EH (cell line): ENCODE measurements around the gene GGTLC1.
"Not testable (repeated sequence)": the region's sequence is repeated elsewhere in the genome, so short reads cannot be mapped to it uniquely, and the experiment has no call there.

Experiments
- DNase-seq: peaks from one replicate; pipeline ENCODE4 v3.0.0-alpha.2; 2015; ENCODE audit warnings: low read depth

GGTLC1 gene

DNA sequence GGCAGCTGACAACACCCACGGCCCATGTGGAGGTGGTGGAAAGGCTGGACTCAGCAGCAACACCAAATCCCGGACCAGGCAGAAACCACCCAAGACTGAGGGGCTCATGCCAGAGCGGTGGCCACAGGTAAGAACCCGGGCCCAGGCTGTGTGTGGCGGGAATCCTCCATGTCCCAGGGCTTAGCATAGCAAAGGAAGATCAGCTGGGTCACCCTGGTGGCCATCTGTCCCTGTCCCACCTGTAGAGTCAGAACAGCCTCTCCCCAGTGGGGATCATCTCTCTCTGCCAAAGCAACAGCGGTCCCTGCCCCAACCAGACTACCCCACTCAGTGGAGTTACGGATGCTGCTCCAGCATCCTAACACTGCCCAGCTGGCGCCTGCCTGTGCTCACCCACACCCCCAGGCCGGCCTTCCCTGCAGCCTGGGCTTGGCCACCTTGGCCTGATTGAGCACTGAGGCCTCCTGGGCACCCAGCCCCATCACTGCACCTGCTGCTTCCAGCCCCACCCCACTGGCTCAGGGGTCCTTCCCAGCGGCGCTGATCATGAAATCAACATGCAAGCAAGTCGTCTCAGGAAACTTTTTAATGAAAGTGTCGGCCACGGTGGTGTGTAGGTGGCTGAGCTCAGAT is 5.5 kb upstream of the GGTLC1 start:
- not testable (repeated sequence) for DNase-seq

GRCh38 chr20:23993440-23993839 is 4.9 kb upstream of the GGTLC1 start:
- DNase-seq: not testable (repeated sequence)

- DNase-seq: not testable (repeated sequence)
Measured at GRCh38 chr20:23990296-23990695, 1.7 kb upstream of the GGTLC1 start.

- DNase-seq: not testable (repeated sequence)
Measured at GRCh38 chr20:23988966-23989365, 387 bp upstream of the GGTLC1 start.

GRCh38 chr20:23986716-23987115 is 1.9 kb downstream of the GGTLC1 start:
- DNase-seq: not testable (repeated sequence)

DNA sequence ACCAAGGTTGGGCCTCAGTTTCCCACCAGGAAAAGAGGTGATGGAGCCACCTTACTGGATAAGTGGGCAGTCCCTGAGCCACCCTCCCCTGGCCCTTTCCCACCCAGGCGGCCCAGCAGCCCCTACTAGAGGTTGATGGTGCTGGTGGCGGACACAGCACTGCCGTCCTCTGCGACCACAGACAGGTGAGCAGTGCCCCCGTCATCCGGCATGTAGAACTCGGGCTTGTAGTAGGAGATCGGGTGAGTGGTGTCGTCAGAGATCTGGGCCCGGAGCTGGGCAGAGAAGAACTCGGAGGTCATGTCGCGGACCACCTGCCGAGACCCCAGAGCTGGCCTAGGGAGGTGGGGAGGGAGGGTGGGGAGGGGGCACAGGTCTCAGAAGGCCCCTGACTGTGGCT is 2.3 kb downstream of the GGTLC1 start:
- DNase-seq: not testable (repeated sequence)

- DNase-seq: not testable (repeated sequence)
Measured at GRCh38 chr20:23985790-23986225, 2.8 kb downstream of the GGTLC1 start.

DNA sequence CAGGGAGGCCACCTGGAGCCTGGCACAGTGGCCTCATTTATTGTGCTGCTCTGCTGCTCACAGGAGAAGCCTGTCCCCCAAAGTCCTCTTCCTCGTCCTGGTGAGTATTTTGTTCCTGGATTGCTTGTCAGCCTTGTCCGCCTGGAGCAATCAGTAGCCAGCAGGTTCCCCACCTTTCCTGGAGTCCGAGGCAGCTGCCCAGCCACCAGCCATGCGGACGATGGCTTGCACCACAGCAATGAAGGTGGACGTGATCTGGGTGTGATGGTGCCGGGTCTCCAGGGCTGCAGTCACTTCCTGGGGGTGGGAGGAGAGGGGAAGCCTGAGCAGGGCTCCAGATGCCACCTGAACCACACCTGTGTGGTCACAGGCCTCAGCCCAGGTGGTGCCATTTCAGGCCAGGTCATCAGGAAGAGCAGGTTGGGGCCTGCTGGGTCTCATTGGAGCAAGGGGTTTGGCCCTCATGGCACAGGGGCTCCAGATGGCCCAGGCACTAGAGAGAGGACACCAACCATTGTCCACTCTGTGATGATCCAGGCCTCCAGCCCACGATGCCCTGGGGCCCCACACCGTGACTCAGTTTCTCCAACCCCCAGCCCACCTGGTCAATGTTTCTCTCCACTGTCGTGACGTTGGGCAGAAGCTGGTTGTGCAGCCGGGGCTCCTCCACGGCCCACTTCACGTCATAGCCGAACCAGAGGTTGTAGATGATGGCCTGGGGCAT is 3.4 kb downstream of the GGTLC1 start:
- DNase-seq: not testable (repeated sequence)

DNA sequence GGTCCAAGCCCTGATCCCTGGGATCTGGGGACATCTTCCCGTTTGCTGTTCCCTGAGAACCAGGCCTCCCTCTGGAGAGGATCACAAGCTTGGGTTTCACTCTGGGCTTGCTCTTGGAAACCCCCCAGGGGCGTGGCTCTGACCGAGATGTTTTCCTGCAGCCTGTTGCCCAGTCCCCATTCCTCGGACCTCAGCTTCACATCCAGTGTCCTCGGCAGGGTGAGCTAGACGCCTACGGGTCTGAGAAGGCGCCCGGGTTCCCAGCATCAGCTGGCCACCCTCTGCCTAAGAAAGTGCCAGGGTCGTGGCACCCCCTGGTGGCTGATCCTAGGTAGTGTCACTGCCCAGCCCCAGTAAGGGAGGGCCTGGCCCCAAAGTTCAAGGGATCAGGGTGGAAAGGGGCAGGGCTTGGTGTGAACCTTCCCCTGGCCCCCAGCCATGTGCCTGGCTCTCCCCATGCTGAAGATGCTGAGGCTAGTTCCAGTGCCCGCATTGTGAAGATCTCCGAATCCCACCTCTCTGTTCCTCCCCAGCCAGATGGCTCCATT is 4.0 kb downstream of the GGTLC1 start:
- DNase-seq: not testable (repeated sequence)

DNA sequence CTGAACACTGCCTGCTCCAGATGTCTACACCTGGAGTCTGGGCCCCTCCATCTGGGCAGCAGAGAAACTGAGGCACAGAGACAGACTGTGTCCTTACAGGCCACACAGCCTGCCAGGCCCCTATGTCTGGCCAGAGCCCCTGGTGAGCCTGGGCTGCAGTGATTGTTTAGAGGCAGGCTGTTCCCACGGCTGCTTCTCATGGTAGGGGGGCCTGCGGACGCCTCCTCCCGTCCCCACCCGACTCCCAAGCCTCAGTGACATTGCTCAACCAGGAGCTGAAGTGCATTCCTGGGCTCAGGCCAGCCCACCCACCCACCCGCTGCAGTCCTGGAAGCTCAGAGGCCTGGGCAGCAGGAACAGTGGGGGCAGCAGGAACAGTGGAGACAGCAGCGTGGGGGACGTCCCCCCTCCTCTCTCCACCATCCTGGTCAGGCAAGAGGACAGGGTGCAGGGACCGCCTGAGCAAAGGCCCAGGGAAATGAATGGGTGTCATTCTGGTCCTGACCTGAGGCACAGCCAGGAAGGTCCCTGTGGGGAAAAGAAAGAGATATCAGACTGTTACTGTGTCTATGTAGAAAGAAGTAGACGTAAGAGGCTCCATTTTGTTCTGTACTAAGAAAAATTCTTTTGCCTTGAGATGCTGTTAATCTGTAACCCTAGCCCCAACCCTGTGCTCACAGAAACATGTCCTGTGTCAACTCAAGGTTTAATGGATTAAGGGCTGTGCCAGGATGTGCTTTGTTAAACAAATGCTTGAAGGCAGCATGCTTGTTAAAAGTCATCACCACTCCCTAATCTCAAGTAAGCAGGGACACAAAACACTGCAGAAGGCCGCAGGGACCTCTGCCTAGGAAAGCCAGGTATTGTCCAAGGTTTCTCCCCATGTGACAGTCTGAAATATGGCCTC is 6.2 kb downstream of the GGTLC1 start:
- DNase-seq: not testable (repeated sequence)

DNA sequence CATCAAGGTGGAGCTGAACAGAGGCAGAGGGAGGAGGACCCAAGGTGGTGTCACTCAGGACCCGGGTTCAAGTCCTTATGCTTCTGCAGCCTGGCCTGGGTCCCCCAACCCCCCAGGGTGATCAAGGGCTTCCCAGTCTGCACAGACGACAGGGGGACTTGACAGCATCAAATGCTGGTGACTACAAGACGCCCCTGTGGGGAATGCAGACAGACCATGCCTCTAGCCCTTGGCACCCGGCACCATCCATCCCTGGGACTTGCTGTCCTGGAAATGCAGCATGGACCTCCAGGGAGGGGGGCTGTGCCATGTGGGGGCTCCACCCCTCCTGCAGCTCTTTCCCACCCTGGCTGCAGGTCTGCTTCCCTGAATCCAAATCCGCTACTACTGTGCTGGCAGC is 7.1 kb downstream of the GGTLC1 start:
- DNase-seq: not testable (repeated sequence)

GRCh38 chr20:23981014-23981413 is 7.6 kb downstream of the GGTLC1 start:
- DNase-seq: not testable (repeated sequence)

GRCh38 chr20:23979899-23980811 is 8.4 kb downstream of the GGTLC1 start:
- DNase-seq: not testable (repeated sequence)

DNA sequence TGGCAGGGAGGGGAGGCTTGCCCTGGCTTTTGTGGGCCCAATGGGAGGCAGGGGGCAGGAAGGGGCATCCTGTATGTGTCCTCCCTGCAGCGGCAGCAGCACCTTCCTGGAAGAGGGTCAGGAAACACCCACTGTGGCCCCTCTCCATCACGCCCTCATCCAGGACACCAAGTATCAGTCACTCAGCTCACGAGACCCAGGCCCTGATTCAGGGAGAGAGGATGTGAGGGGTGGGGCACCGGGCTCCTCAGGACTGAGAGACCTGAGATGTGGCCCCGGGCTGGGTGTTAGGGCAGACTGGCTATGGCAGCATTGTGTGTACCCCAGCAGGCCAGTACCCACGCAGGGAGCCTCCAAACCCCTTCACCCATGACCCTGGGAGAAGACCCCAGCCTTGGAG is 9.2 kb downstream of the GGTLC1 start:
- not testable (repeated sequence) for DNase-seq

DNA sequence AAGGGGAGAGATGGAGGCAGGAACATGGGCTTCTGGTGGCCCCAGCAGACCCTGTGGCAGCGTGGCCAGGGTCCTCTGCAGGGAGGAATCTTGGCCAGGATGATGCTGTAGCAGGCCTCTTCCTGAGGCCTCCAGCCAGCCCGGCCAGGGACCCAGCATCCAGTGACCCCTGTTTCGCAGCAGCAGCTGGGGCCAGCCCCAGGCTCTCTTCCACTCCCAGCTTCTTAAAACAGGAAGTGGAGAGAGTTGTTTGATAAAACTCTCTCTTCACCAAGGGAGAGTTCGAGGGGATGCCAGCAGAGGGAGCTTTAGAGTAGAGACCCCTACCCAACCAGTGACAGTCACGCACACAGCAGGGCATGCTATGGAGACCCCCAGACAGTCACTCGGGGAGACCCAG is 10.1 kb downstream of the GGTLC1 start:
- not testable (repeated sequence) for DNase-seq

GRCh38 chr20:23974966-23975365 is 13.6 kb downstream of the GGTLC1 start:
- DNase-seq: no peak

GRCh38 chr20:23971310-23971709 is 17.3 kb downstream of the GGTLC1 start:
- no peak for DNase-seq

GRCh38 chr20:23970049-23970448 is 18.5 kb downstream of the GGTLC1 start:
- DNase-seq: no peak

GRCh38 chr20:23967616-23967979 is 21.0 kb downstream of the GGTLC1 start:
- no peak for DNase-seq

DNA sequence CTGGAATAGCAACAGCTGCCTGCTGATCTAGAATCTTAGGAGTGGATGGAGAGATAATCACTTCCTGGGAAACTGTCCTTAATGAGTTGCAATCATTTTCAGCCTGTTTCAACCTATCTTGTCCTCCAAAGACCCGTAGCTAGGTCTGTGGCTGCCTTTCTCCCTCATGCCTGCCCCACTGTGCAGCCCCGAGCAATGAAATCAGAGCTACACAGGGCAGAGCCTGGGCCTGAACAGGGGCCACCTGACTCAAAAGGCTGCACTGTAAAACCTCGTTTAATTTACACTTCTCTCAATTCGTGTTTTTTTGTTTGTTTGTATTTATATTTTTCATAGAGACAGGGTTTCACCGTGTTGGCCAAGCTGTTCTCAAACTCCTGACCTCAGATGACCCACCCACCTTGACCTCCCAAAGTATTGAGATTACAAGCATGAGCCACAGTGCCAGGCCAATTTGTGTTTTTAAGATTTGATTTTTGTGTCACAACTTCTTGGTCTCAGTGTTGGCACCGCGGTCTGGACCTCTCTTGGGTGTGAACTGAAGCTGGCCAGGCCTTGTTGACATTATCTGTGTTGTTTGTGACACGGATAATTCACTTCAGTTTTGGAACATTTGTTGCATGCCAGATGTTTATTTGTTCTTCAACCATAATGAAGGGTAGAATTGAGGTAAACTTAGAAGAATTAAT is 21.5 kb downstream of the GGTLC1 start:
- DNase-seq: no peak

GRCh38 chr20:23966298-23966697 is 22.3 kb downstream of the GGTLC1 start:
- DNase-seq: no peak
